ENCODE measurements around the gene BFAR. TPM values are rescaled to one million over a fixed set of nuclear protein-coding genes. Genes with fewer than 3 reads are reported as not detected.

Gene BFAR
- 10 to 100 TPM; 62.0 to 68.3 TPM for total RNA-seq

GRCh38 chr16:14632693-14633569 is at the start of gene BFAR:
Gene BFAR, plus strand, starts transcription at chr16:14632951. Its CDS starts 11,396 bp downstream, at chr16:14644347.
- Mint-ChIP-seq H3K4me3 (peak within 1 kb of the TSS; percentile 99), H3K36me3 (ENCODE audit: low read depth) (peaks cover 24% of the 10 kb centered on the region), H3K9me3 (peaks cover 2% of the 10 kb centered on the region), H3K4me1 (peaks cover 59% of the 10 kb centered on the region), H3K27ac (peak within 1 kb of the TSS; percentile 96), H3K27me3 (no peaks in the 10 kb centered on the region)
- peak; percentile 99 for DNase-seq
- ChIA-PET POLR2A (interaction anchor here (0.6 to 0.7 kb wide), 2 partner anchors 325 to 381 kb away, joined by 4 to 5 read pairs; no protein-coding TSS in a partner anchor), CTCF (no interaction called here)

- Mint-ChIP-seq H3K9me3 (no peaks in the 10 kb centered on the region), H3K27ac (no peak overlapping the region), H3K4me3 (no peak overlapping the region), H3K4me1 (peaks cover 12% of the 10 kb centered on the region), H3K27me3 (no peaks in the 10 kb centered on the region), H3K36me3 (ENCODE audit: low read depth) (peaks cover 47% of the 10 kb centered on the region)
- ChIA-PET POLR2A (no interaction called here), CTCF (no interaction called here)
- no peak for DNase-seq
Measured at GRCh38 chr16:14585287-14585686, 47.5 kb upstream of the BFAR start.

- CTCF ChIA-PET = interaction anchor here (1.6 kb wide), 1 partner anchor 16 kb away, joined by 4 read pairs; no protein-coding TSS in a partner anchor
- no peak overlapping the region for H3K4me3 Mint-ChIP-seq
Measured at GRCh38 chr16:14586637-14587305, 46.0 kb upstream of the BFAR start.

GRCh38 chr16:14600164-14600563 is 32.6 kb upstream of the BFAR start:
- ChIA-PET POLR2A (no interaction called here), CTCF (no interaction called here)
- peaks cover 47% of the 10 kb centered on the region for H3K36me3 Mint-ChIP-seq (ENCODE audit: low read depth)
- H3K27me3 Mint-ChIP-seq = no peaks in the 10 kb centered on the region
- no peak overlapping the region for H3K4me3 Mint-ChIP-seq
- peaks cover 3% of the 10 kb centered on the region for H3K4me1 Mint-ChIP-seq
- H3K27ac Mint-ChIP-seq = no peak overlapping the region
- H3K9me3 Mint-ChIP-seq = no peaks in the 10 kb centered on the region
- DNase-seq = peak; percentile 13

More at GRCh38 chr16:14586637-14587305, 46.0 kb upstream of the BFAR start:
- H3K27ac Mint-ChIP-seq = no peak overlapping the region
- H3K27me3 Mint-ChIP-seq = no peaks in the 10 kb centered on the region
- no peak for DNase-seq
- POLR2A ChIA-PET = no interaction called here
- no peaks in the 10 kb centered on the region for H3K9me3 Mint-ChIP-seq
- peaks cover 12% of the 10 kb centered on the region for H3K4me1 Mint-ChIP-seq
- H3K36me3 Mint-ChIP-seq (ENCODE audit: low read depth) = peaks cover 38% of the 10 kb centered on the region

- H3K4me3 Mint-ChIP-seq = no peak overlapping the region
- POLR2A ChIA-PET = no interaction called here
- CTCF ChIA-PET = interaction anchor here (0.6 to 1.3 kb wide), 2 partner anchors 15 to 32 kb away, joined by 4 read pairs; no protein-coding TSS in a partner anchor
- peaks cover 50% of the 10 kb centered on the region for H3K36me3 Mint-ChIP-seq (ENCODE audit: low read depth)
- H3K9me3 Mint-ChIP-seq = no peaks in the 10 kb centered on the region
- DNase-seq = no peak
- peak overlapping the region; percentile 22 for H3K27ac Mint-ChIP-seq
- no peaks in the 10 kb centered on the region for H3K27me3 Mint-ChIP-seq
- peaks cover 3% of the 10 kb centered on the region for H3K4me1 Mint-ChIP-seq
Measured at GRCh38 chr16:14602443-14602963, 30.2 kb upstream of the BFAR start.

- peaks cover 43% of the 10 kb centered on the region for H3K36me3 Mint-ChIP-seq (ENCODE audit: low read depth)
- H3K9me3 Mint-ChIP-seq = no peaks in the 10 kb centered on the region
- no peak overlapping the region for H3K4me3 Mint-ChIP-seq
- POLR2A ChIA-PET = no interaction called here
- H3K27ac Mint-ChIP-seq = no peak overlapping the region
- no peaks in the 10 kb centered on the region for H3K4me1 Mint-ChIP-seq
- no peak for DNase-seq
- CTCF ChIA-PET = interaction anchor here (0.6 to 1.0 kb wide), 3 partner anchors 11 to 93 kb away, joined by 3 to 4 read pairs (median 3); no protein-coding TSS in a partner anchor
- no peaks in the 10 kb centered on the region for H3K27me3 Mint-ChIP-seq
Measured at GRCh38 chr16:14606102-14606501, 26.6 kb upstream of the BFAR start.

GRCh38 chr16:14608111-14608566 is 24.6 kb upstream of the BFAR start:
- Mint-ChIP-seq H3K4me1 (no peaks in the 10 kb centered on the region), H3K36me3 (ENCODE audit: low read depth) (peaks cover 32% of the 10 kb centered on the region), H3K27ac (no peak overlapping the region), H3K4me3 (no peak overlapping the region), H3K27me3 (no peaks in the 10 kb centered on the region), H3K9me3 (no peaks in the 10 kb centered on the region)
- ChIA-PET CTCF (interaction anchor here (1.0 kb wide), 1 partner anchor 9 kb away, joined by 4 read pairs; no protein-coding TSS in a partner anchor), POLR2A (no interaction called here)
- DNase-seq = no peak

- Mint-ChIP-seq H3K4me1 (no peaks in the 10 kb centered on the region), H3K27me3 (no peaks in the 10 kb centered on the region), H3K9me3 (no peaks in the 10 kb centered on the region), H3K27ac (peak overlapping the region; percentile 11), H3K36me3 (ENCODE audit: low read depth) (peaks cover 30% of the 10 kb centered on the region), H3K4me3 (no peak overlapping the region)
- CTCF ChIA-PET = no interaction called here
- no peak for DNase-seq
- POLR2A ChIA-PET = no interaction called here
Measured at GRCh38 chr16:14608604-14609003, 24.1 kb upstream of the BFAR start.

GRCh38 chr16:14609716-14610115 is 23.0 kb upstream of the BFAR start:
- Mint-ChIP-seq H3K4me3 (no peak overlapping the region), H3K36me3 (ENCODE audit: low read depth) (peaks cover 33% of the 10 kb centered on the region), H3K27ac (no peak overlapping the region), H3K4me1 (no peaks in the 10 kb centered on the region), H3K9me3 (no peaks in the 10 kb centered on the region), H3K27me3 (no peaks in the 10 kb centered on the region)
- ChIA-PET POLR2A (no interaction called here), CTCF (no interaction called here)
- no peak for DNase-seq

- no peaks in the 10 kb centered on the region for H3K9me3 Mint-ChIP-seq
- no peak for DNase-seq
- no peak overlapping the region for H3K4me3 Mint-ChIP-seq
- H3K27me3 Mint-ChIP-seq = no peaks in the 10 kb centered on the region
- CTCF ChIA-PET = interaction anchor here (1.1 kb wide), 1 partner anchor 15 kb away, joined by 4 read pairs; no protein-coding TSS in a partner anchor
- no peaks in the 10 kb centered on the region for H3K4me1 Mint-ChIP-seq
- H3K27ac Mint-ChIP-seq = no peak overlapping the region
- H3K36me3 Mint-ChIP-seq (ENCODE audit: low read depth) = peaks cover 40% of the 10 kb centered on the region
- POLR2A ChIA-PET = no interaction called here
Measured at GRCh38 chr16:14611660-14612059, 21.1 kb upstream of the BFAR start.

GRCh38 chr16:14613991-14614390 is 18.8 kb upstream of the BFAR start:
- POLR2A ChIA-PET = no interaction called here
- Mint-ChIP-seq H3K4me1 (no peaks in the 10 kb centered on the region), H3K36me3 (ENCODE audit: low read depth) (peaks cover 39% of the 10 kb centered on the region), H3K27ac (no peak overlapping the region), H3K27me3 (no peaks in the 10 kb centered on the region), H3K9me3 (no peaks in the 10 kb centered on the region), H3K4me3 (no peak overlapping the region)
- DNase-seq = no peak
- CTCF ChIA-PET = no interaction called here

GRCh38 chr16:14616280-14616679 is 16.5 kb upstream of the BFAR start:
- no peaks in the 10 kb centered on the region for H3K4me1 Mint-ChIP-seq
- H3K27me3 Mint-ChIP-seq = no peaks in the 10 kb centered on the region
- POLR2A ChIA-PET = no interaction called here
- no peak overlapping the region for H3K27ac Mint-ChIP-seq
- no peaks in the 10 kb centered on the region for H3K9me3 Mint-ChIP-seq
- DNase-seq = no peak
- H3K4me3 Mint-ChIP-seq = no peak overlapping the region
- H3K36me3 Mint-ChIP-seq (ENCODE audit: low read depth) = peaks cover 30% of the 10 kb centered on the region
- CTCF ChIA-PET = interaction anchor here (1.5 to 1.6 kb wide), 2 partner anchors 8 to 17 kb away, joined by 3 to 4 read pairs; no protein-coding TSS in a partner anchor

GRCh38 chr16:14618566-14618965 is 14.2 kb upstream of the BFAR start:
- Mint-ChIP-seq H3K36me3 (ENCODE audit: low read depth) (peaks cover 29% of the 10 kb centered on the region), H3K9me3 (no peaks in the 10 kb centered on the region), H3K4me3 (no peak overlapping the region), H3K27ac (no peak overlapping the region), H3K4me1 (no peaks in the 10 kb centered on the region), H3K27me3 (no peaks in the 10 kb centered on the region)
- POLR2A ChIA-PET = no interaction called here
- CTCF ChIA-PET = no interaction called here
- DNase-seq = no peak

All from activated CD4-positive, alpha-beta T cell treated with anti-CD3 and anti-CD28 coated beads, Interleukin-2, amount 10 ng/mL, durations not matched to agents 7 days and 5 days (primary cell).